H9 (cell line): ENCODE data around the gene MRPL16. TPM values are rescaled to one million over a fixed set of nuclear protein-coding genes. Genes with fewer than 3 reads are reported as not detected.

Experiments used
- DNase-seq: peaks from one replicate; pipeline ENCODE4 v3.0.0-alpha.2; 2017
- H2AFZ ChIP-seq: one replicate; pipeline ENCODE4 v1.6.1; 2013; ENCODE audit warnings: mild to moderate bottlenecking, low read length, control low read depth, moderate library complexity
- H2AK5ac ChIP-seq: 2 replicates; pipeline ENCODE4 v1.6.1; 2013; ENCODE audit warnings: low read length, control low read depth, mixed read lengths; ENCODE audit not compliant: insufficient read length
- H2BK120ac ChIP-seq: one replicate; pipeline ENCODE4 v1.6.1; 2013; ENCODE audit warnings: low read depth, mild to moderate bottlenecking, low read length, control low read depth, inconsistent platforms; ENCODE audit not compliant: poor library complexity, severe bottlenecking
- H2BK12ac ChIP-seq: 2 replicates; pipeline ENCODE4 v1.6.1; 2013; ENCODE audit warnings: low read length, control low read depth, mixed read lengths, low read depth; ENCODE audit not compliant: insufficient read length
- H2BK15ac ChIP-seq: 2 replicates; pipeline ENCODE4 v1.6.1; 2013; ENCODE audit warnings: low read depth, low read length, control low read depth
- H2BK20ac ChIP-seq: one replicate; pipeline ENCODE4 v1.6.1; 2013; ENCODE audit warnings: low read depth, mild to moderate bottlenecking, low read length, control low read depth, inconsistent platforms; ENCODE audit not compliant: poor library complexity, severe bottlenecking
- H2BK5ac ChIP-seq: 2 replicates; pipeline ENCODE4 v1.6.1; 2013; ENCODE audit warnings: low read length, control low read depth, mixed read lengths; ENCODE audit not compliant: insufficient read length
- H3K14ac ChIP-seq: 2 replicates; pipeline ENCODE4 v1.6.1; 2013; ENCODE audit warnings: low read length, control low read depth; ENCODE audit not compliant: insufficient read depth
- H3K18ac ChIP-seq: 2 replicates; pipeline ENCODE4 v1.6.1; 2013; ENCODE audit warnings: low read depth, mild to moderate bottlenecking, mixed read lengths, low read length, control low read depth; ENCODE audit not compliant: insufficient read length
- H3K23ac ChIP-seq: 2 replicates; pipeline ENCODE4 v1.6.1; 2013; ENCODE audit warnings: low read length, control low read depth, mixed read lengths, low read depth; ENCODE audit not compliant: insufficient read length
- H3K23me2 ChIP-seq: 2 replicates; pipeline ENCODE4 v1.6.1; 2013; ENCODE audit warnings: low read depth, mild to moderate bottlenecking, mixed read lengths, low read length, control low read depth; ENCODE audit not compliant: insufficient read length, poor library complexity, severe bottlenecking
- H3K27ac ChIP-seq: 2 replicates; pipeline ENCODE4 v1.5.1; 2013; ENCODE audit warnings: low read length, control low read depth, mixed read lengths, low read depth; ENCODE audit not compliant: insufficient read length
- H3K27me3 ChIP-seq: 2 replicates; pipeline ENCODE4 v1.6.1; 2013; ENCODE audit warnings: low read length, control low read depth, inconsistent platforms; ENCODE audit not compliant: insufficient read depth
- H3K4ac ChIP-seq: 2 replicates; pipeline ENCODE4 v1.6.1; 2013; ENCODE audit warnings: low read depth, mild to moderate bottlenecking, control low read depth, inconsistent platforms, low read length, moderate library complexity
- H3K4me1 ChIP-seq: 2 replicates; pipeline ENCODE4 v1.6.1; 2013; ENCODE audit warnings: low read length, control low read depth, inconsistent platforms; ENCODE audit not compliant: insufficient read depth
- H3K4me2 ChIP-seq: 2 replicates; pipeline ENCODE4 v1.6.1; 2013; ENCODE audit warnings: low read length, control low read depth, mixed read lengths; ENCODE audit not compliant: insufficient read length, insufficient read depth
- H3K56ac ChIP-seq: 2 replicates; pipeline ENCODE4 v1.6.1; 2013; ENCODE audit warnings: low read depth, mild to moderate bottlenecking, mixed read lengths, low read length, control low read depth; ENCODE audit not compliant: insufficient read length
- H3K79me1 ChIP-seq: 2 replicates; pipeline ENCODE4 v1.6.1; 2013; ENCODE audit warnings: low read depth, mild to moderate bottlenecking, moderate library complexity, low read length, control low read depth, inconsistent platforms; ENCODE audit not compliant: insufficient read depth, poor library complexity, severe bottlenecking
- H3K79me2 ChIP-seq: 2 replicates; pipeline ENCODE4 v1.6.1; 2013; ENCODE audit warnings: low read length, control low read depth, inconsistent platforms; ENCODE audit not compliant: insufficient read depth
- H3K9ac ChIP-seq: 2 replicates; pipeline ENCODE4 v1.6.1; 2013; ENCODE audit warnings: low read length, control low read depth, mixed read lengths; ENCODE audit not compliant: insufficient read length; ENCODE audit errors: extremely low read depth
- H3K9me3 ChIP-seq: one replicate; pipeline ENCODE4 v1.6.1; 2013; ENCODE audit warnings: low read depth, low read length, inconsistent platforms; ENCODE audit not compliant: control insufficient read depth
- H3T11ph ChIP-seq: one replicate; pipeline ENCODE4 v1.6.1; 2013; ENCODE audit warnings: mild to moderate bottlenecking, low read length, control low read depth, inconsistent platforms
- H4K20me1 ChIP-seq: one replicate; pipeline ENCODE4 v1.6.1; 2013; ENCODE audit not compliant: control insufficient read depth, insufficient read length, insufficient read depth
- H4K5ac ChIP-seq: 2 replicates; pipeline ENCODE4 v1.6.1; 2013; ENCODE audit warnings: low read depth, mild to moderate bottlenecking, mixed read lengths, low read length, control low read depth; ENCODE audit not compliant: insufficient read length
- H4K8ac ChIP-seq: replicated peaks from 2 replicates; pipeline ENCODE4 v1.6.1; 2013; ENCODE audit warnings: low read length, control low read depth, mixed read lengths, low read depth; ENCODE audit not compliant: insufficient read length
- H4K91ac ChIP-seq: 2 replicates; pipeline ENCODE4 v1.6.1; 2013; ENCODE audit warnings: low read depth, mild to moderate bottlenecking, moderate library complexity, mixed read lengths, low read length, control low read depth; ENCODE audit not compliant: insufficient read length
- H3K27ac Mint-ChIP-seq, 3 experiments: 2 replicates in 2 of 3; 3 replicates in 1 of 3; pipeline ENCODE4 v1.8.0; 2020 to 2021; ENCODE audit warnings: mixed read lengths in 3 of 3, mild to moderate bottlenecking in 1 of 3, moderate library complexity in 1 of 3
- H3K27me3 Mint-ChIP-seq: 2 replicates; pipeline ENCODE4 v1.8.0; 2021; ENCODE audit warnings: low read depth, mild to moderate bottlenecking, moderate library complexity, mixed read lengths
- H3K36me3 Mint-ChIP-seq, 3 experiments: 2 replicates in 2 of 3; 3 replicates in 1 of 3; pipeline ENCODE4 v1.8.0; 2020 to 2021; ENCODE audit warnings: low read depth in 3 of 3, mixed read lengths in 3 of 3; ENCODE audit not compliant: insufficient read depth in 1 of 3
- H3K4me1 Mint-ChIP-seq, 2 experiments: 2 replicates each; pipeline ENCODE4 v1.8.0; 2020; ENCODE audit warnings: mixed read lengths in 2 of 2
- H3K4me3 Mint-ChIP-seq, 2 experiments: 2 replicates in 1 of 2; 3 replicates in 1 of 2; pipeline ENCODE4 v1.8.0; 2020 to 2021; ENCODE audit warnings: mild to moderate bottlenecking in 2 of 2, mixed read lengths in 2 of 2, moderate library complexity in 1 of 2
- H3K9me3 Mint-ChIP-seq, 2 experiments: 2 replicates in 1 of 2; 3 replicates in 1 of 2; pipeline ENCODE4 v1.8.0; 2020; ENCODE audit warnings: mild to moderate bottlenecking in 2 of 2, mixed read lengths in 2 of 2, moderate library complexity in 1 of 2
- CTCF ChIP-seq: fragments of 200-600 bp; sonication (generic); conservative IDR thresholded peaks from 3 replicates; pipeline ENCODE4 v1.8.0; 2021; ENCODE audit warnings: antibody characterized with exemption, mild to moderate bottlenecking
- WGBS: extraction: QIAGEN DNeasy Blood & Tissue Kit; methylation state at CpG from one replicate; pipeline ENCODE4 v1.1.7; 2013; ENCODE audit warnings: missing lambda C conversion rate, low lambda C conversion rate, mixed read lengths; ENCODE audit not compliant: insufficient read length; ENCODE audit errors: extremely low coverage; 5-methylcytosine and 5-hydroxymethylcytosine counted together
- total RNA-seq: library from RNA; stranded (reverse); gene quantifications from 2 replicates; pipeline ENCODE4 v1.2.1, GENCODE V29; 2021

MRPL16 gene
- total RNA-seq, 1 experiment from 2014 or later, result 87.1 TPM

DNA sequence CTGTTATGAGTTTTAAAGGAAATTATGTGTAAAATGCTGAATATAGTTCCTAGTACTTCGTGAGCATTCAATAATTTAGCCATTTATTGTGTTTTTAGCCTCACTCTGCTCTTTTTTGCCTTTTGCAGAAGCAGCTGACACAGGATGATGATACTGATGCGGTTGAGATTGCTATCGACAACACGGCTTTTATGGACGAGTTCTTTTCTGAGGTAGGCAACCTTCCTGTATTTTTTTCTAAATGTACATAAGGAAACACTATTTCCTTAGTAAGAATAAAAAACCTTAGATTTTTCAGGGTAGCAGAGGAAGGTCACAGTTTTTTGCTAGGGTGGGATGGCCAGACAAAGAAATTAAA lies 37.5 kb downstream of the MRPL16 start:
- H2BK20ac ChIP-seq, result no peak overlapping the region
- TF ChIP-seq CTCF, result no peak

More for the DNA sequence above, 37.5 kb downstream of the MRPL16 start:
- no peak overlapping the region for H2AFZ ChIP-seq
- no peak overlapping the region for H3K9ac ChIP-seq
- no CpG with 5 or more reads among the region's 5 CpGs for WGBS
- H3K14ac ChIP-seq, result no peak overlapping the region
- peaks cover 10% of the 10 kb centered on the region; the same call in 1 of the 2 replicates for H3K79me2 ChIP-seq
- no peaks in the 10 kb centered on the region for H4K20me1 ChIP-seq
- H3K4me1 ChIP-seq, result no peaks in the 10 kb centered on the region; the same call in 1 of the 2 replicates
- H3K4me2 ChIP-seq, result no peak overlapping the region
- Mint-ChIP-seq H3K4me3 (no peak overlapping the region), H3K27me3 (no peaks in the 10 kb centered on the region), H3K9me3 (no peaks in the 10 kb centered on the region), H3K36me3 (peaks cover 5 to 28% (median 10%) of the 10 kb centered on the region in 3 experiments; a peak in 6 of 7 replicates), H3K27ac (no peak overlapping the region), H3K4me1 (peaks cover 0 to 9% of the 10 kb centered on the region in 2 experiments; a peak in 1 of 4 replicates)
- DNase-seq, result no peak
- no peak overlapping the region for H4K5ac ChIP-seq
- no peak overlapping the region for H3K4ac ChIP-seq
- no peaks in the 10 kb centered on the region for H3K23me2 ChIP-seq
- H2BK12ac ChIP-seq, result no peak overlapping the region
- H4K91ac ChIP-seq, result no peak overlapping the region
- no peak overlapping the region for H3K27ac ChIP-seq
- no peak overlapping the region for H3K18ac ChIP-seq
- no peak overlapping the region for H4K8ac ChIP-seq
- no peak overlapping the region for H2BK5ac ChIP-seq
- H2BK120ac ChIP-seq, result no peak overlapping the region
- H3K56ac ChIP-seq, result no peak overlapping the region
- no peak overlapping the region for H3K23ac ChIP-seq
- H3K27me3 ChIP-seq, result no peaks in the 10 kb centered on the region
- H2AK5ac ChIP-seq, result no peak overlapping the region
- H3T11ph ChIP-seq, result no peak overlapping the region
- no peak overlapping the region for H2BK15ac ChIP-seq
- H3K79me1 ChIP-seq, result peaks cover 11% of the 10 kb centered on the region
- no peaks in the 10 kb centered on the region for H3K9me3 ChIP-seq
